Nephron (organoid): ENCODE data around the gene DNAJB13.

Source experiments
- H3K27ac Mint-ChIP-seq, 3 experiments: 2 replicates each; pipeline ENCODE4 v1.8.0; 2020; ENCODE audit warnings: mixed read lengths in 3 of 3, mild to moderate bottlenecking in 2 of 3, moderate library complexity in 1 of 3
- H3K27me3 Mint-ChIP-seq: 2 replicates; pipeline ENCODE4 v1.8.0; 2021; ENCODE audit warnings: low read depth, mild to moderate bottlenecking, moderate library complexity, mixed read lengths
- H3K36me3 Mint-ChIP-seq: 2 replicates; pipeline ENCODE4 v1.8.0; 2020; ENCODE audit warnings: low read depth, mixed read lengths
- H3K4me1 Mint-ChIP-seq: 2 replicates; pipeline ENCODE4 v1.8.0; 2020; ENCODE audit warnings: mixed read lengths
- H3K4me3 Mint-ChIP-seq, 3 experiments: 2 replicates each; pipeline ENCODE4 v1.8.0; 2020; ENCODE audit warnings: mild to moderate bottlenecking in 3 of 3, mixed read lengths in 3 of 3, moderate library complexity in 2 of 3
- H3K9me3 Mint-ChIP-seq: 2 replicates; pipeline ENCODE4 v1.8.0; 2020; ENCODE audit warnings: mixed read lengths
- TF ChIP-seq, protein P1 (sequence below), 3 experiments: fragments of 200-600 bp; sonication (generic); IDR thresholded peaks; one replicate each; pipeline ENCODE4 v1.5.0; 2021; ENCODE audit warnings: antibody characterized with exemption in 3 of 3; ENCODE audit not compliant: unreplicated experiment in 3 of 3

Gene DNAJB13

DNA sequence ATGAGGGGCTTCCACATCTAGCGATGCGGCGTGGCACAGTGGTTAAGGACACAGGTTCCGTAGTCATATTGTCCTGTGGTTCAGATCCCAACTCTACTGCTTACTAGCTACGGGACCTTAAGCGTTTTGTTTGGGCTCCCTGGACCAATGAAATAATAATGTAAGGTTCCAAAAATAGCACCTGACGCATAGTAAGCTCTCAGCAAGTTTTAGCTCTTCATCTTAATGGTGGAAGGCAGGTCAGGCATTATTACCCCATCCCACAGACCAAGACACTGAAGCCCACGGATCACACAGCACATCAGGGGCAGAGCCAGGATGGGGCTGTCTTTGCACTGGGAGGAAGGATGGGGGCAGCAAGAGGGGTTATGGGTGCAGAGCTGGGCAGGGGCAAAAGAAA lies 13.0 kb downstream of the DNAJB13 start:
- no peak overlapping the region for H3K27ac Mint-ChIP-seq
- no peaks in the 10 kb centered on the region for H3K36me3 Mint-ChIP-seq
- no peak overlapping the region for H3K4me3 Mint-ChIP-seq
- H3K27me3 Mint-ChIP-seq = peaks cover 17% of the 10 kb centered on the region
- H3K4me1 Mint-ChIP-seq = peaks cover 5% of the 10 kb centered on the region
- H3K9me3 Mint-ChIP-seq = no peaks in the 10 kb centered on the region
- TF ChIP-seq, protein P1, sequence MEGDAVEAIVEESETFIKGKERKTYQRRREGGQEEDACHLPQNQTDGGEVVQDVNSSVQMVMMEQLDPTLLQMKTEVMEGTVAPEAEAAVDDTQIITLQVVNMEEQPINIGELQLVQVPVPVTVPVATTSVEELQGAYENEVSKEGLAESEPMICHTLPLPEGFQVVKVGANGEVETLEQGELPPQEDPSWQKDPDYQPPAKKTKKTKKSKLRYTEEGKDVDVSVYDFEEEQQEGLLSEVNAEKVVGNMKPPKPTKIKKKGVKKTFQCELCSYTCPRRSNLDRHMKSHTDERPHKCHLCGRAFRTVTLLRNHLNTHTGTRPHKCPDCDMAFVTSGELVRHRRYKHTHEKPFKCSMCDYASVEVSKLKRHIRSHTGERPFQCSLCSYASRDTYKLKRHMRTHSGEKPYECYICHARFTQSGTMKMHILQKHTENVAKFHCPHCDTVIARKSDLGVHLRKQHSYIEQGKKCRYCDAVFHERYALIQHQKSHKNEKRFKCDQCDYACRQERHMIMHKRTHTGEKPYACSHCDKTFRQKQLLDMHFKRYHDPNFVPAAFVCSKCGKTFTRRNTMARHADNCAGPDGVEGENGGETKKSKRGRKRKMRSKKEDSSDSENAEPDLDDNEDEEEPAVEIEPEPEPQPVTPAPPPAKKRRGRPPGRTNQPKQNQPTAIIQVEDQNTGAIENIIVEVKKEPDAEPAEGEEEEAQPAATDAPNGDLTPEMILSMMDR (IDR thresholded peaks at IDR 0.05; ENCODE audit: unreplicated experiment in 3 of 3) = no peak

DNA sequence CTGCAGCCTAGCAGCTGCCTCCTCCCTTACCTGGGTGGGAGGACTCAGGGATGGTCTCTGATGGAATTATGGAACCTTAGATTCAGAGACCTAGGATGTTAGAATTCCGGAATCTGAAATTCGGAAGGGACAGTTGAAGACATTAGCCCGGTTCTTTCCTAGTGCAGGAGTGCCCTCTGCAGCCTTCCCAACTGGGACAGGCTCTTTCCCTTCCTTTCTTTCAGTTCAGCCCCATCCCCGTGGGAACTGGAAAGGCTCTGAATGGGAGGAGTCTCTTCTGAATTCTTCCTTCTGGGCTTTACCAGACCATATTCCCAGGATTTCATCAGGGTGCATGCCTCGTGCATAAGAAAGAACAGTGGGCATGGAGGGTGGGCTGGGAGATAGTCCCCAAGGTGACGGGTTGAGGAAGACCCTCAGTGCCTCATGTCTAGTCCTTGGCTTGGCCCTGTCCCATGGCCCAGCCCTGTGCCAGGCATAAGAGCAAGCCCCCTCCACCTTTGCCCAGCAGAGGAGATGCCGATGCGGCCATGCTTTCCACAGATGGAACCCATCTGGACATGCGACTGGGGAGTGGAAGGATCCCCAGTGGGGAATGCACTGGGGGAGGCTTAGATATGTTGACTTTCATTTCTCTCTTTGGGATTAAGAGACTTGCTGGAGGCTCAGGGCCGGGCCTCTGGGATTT lies 14.4 kb downstream of the DNAJB13 start:
- H3K27me3 Mint-ChIP-seq = peaks cover 17% of the 10 kb centered on the region
- no peak overlapping the region for H3K4me3 Mint-ChIP-seq
- no peaks in the 10 kb centered on the region for H3K36me3 Mint-ChIP-seq
- TF ChIP-seq, protein P1 (IDR thresholded peaks at IDR 0.05; ENCODE audit: unreplicated experiment in 3 of 3) = no peak
- H3K9me3 Mint-ChIP-seq = no peaks in the 10 kb centered on the region
- H3K27ac Mint-ChIP-seq = no peak overlapping the region
- peaks cover 7% of the 10 kb centered on the region for H3K4me1 Mint-ChIP-seq

DNA sequence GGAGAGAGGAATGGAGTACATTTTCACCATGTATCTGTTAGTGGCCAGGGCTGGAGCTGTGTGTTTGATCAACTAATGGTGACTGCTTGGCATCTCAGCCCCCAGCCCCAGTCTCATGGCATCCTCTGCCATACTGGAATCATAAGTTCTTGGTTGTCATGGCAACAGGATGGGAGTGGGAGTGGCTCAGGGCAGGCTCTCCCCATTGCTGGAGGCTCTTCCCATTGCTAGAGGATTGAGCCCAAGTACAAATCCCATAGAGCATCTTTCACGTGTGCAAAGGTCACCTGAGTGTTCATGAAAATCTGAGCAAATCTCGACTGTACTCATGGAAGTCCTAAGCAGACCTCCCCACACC lies 14.9 kb downstream of the DNAJB13 start:
- TF ChIP-seq, protein P1 (IDR thresholded peaks at IDR 0.05; ENCODE audit: unreplicated experiment in 3 of 3) = no peak
- Mint-ChIP-seq H3K4me1 (peaks cover 7% of the 10 kb centered on the region), H3K36me3 (no peaks in the 10 kb centered on the region), H3K27me3 (peaks cover 17% of the 10 kb centered on the region), H3K9me3 (no peaks in the 10 kb centered on the region), H3K27ac (no peak overlapping the region), H3K4me3 (no peak overlapping the region)

- no peaks in the 10 kb centered on the region for H3K36me3 Mint-ChIP-seq
- peaks cover 13% of the 10 kb centered on the region for H3K27me3 Mint-ChIP-seq
- no peak overlapping the region for H3K27ac Mint-ChIP-seq
- TF ChIP-seq, protein P1 (IDR thresholded peaks at IDR 0.05; ENCODE audit: unreplicated experiment in 3 of 3) = no peak
- no peaks in the 10 kb centered on the region for H3K9me3 Mint-ChIP-seq
- H3K4me3 Mint-ChIP-seq = no peak overlapping the region
- peaks cover 7% of the 10 kb centered on the region for H3K4me1 Mint-ChIP-seq
Measured at GRCh38 chr11:73968356-73968966, 17.6 kb downstream of the DNAJB13 start.

DNA sequence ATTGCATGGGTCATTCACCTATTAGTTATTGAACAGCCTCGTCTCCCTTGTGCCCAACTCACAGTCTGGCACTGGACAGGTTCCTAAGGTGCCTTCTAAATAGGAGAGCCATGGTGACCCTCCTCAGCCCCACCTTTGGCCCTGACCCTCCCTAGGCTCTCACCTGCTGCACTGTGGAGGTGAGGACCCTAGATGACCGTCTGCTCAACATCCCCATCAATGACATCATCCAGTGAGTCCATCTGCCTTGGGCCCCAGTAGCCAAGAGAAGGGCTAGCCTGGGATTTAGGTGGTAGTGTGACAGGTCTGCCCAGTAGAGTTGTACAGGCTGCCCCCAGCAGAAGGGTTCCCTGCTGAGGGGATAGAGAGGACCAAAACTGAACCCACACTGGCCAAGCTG lies 18.3 kb downstream of the DNAJB13 start:
- Mint-ChIP-seq H3K27me3 (peaks cover 10% of the 10 kb centered on the region), H3K36me3 (no peaks in the 10 kb centered on the region), H3K9me3 (no peaks in the 10 kb centered on the region), H3K4me3 (no peak overlapping the region), H3K27ac (no peak overlapping the region), H3K4me1 (peaks cover 7% of the 10 kb centered on the region)
- TF ChIP-seq, protein P1 (IDR thresholded peaks at IDR 0.05; ENCODE audit: unreplicated experiment in 3 of 3) = no peak
